Breast epithelium (tissue), 4 donors: Measurements from ENCODE around the gene FES. TPM values are rescaled to one million over a fixed set of nuclear protein-coding genes. Genes with fewer than 3 reads are reported as not detected.
A peak's percentile ranks its signal among the peaks of the same experiment; 100 is the strongest.
"Not testable (repeated sequence)": the region's sequence is repeated elsewhere in the genome, so short reads cannot be mapped to it uniquely, and the experiment has no call there.

Source experiments
- DNase-seq, 2 donors: peaks; one replicate each; pipeline ENCODE4 v3.0.0-alpha.2; 2019; ENCODE audit warnings: low spot score in 2 of 2
- H3K27ac ChIP-seq, 2 donors: fragments of 200-600 bp; sonication (generic) in 1 of 2; one replicate each; pipeline ENCODE4 v1.5.1; 2016 to 2019; ENCODE audit warnings: mild to moderate bottlenecking in 1 of 2
- H3K27me3 ChIP-seq, 2 donors: fragments of 200-600 bp; sonication (generic) in 1 of 2; one replicate each; pipeline versions ENCODE4 v1.5.1 to v1.6.0; 2017 to 2019; ENCODE audit warnings: control low read depth in 1 of 2, mild to moderate bottlenecking in 1 of 2
- H3K36me3 ChIP-seq: fragments of 200-600 bp; one replicate; pipeline ENCODE4 v1.5.1; 2019
- H3K4me1 ChIP-seq, 2 donors: fragments of 200-600 bp; sonication (generic); one replicate each; pipeline ENCODE4 v1.5.1; 2016 to 2019; ENCODE audit warnings: control low read depth in 1 of 2
- H3K4me3 ChIP-seq, 3 donors: fragments of 200-600 bp; sonication (generic); 1 replicate in 2 of 3; 2 replicates in 1 of 3; pipeline ENCODE4 v1.5.1; 2016 to 2019; ENCODE audit warnings: mild to moderate bottlenecking in 3 of 3, moderate library complexity in 2 of 3
- H3K9me3 ChIP-seq, 2 donors: fragments of 200-600 bp; sonication (generic) in 1 of 2; one replicate each; pipeline ENCODE4 v1.5.1; 2016 to 2019; ENCODE audit warnings: control low read depth in 1 of 2
- POLR2A ChIP-seq: fragments of 450-650 bp; IDR thresholded peaks from one replicate; pipeline ENCODE4 v1.6.1; 2016; ENCODE audit warnings: antibody characterized with exemption, mild to moderate bottlenecking, moderate library complexity
- POLR2AphosphoS5 ChIP-seq, 3 donors: sonication (generic); formaldehyde crosslinking; IDR thresholded peaks; one replicate each; pipeline ENCODE4 v1.6.1; 2017; ENCODE audit warnings: antibody characterized with exemption in 3 of 3
- intact Hi-C: fragments of 100-400 bp; cut with DNase I; formaldehyde crosslinking; loops from one replicate; pipeline ENCODE4 v1.15.1; 2023; ENCODE audit warnings: low total_unique reads
- total RNA-seq, 3 donors: library from RNA; depleted of rRNA; stranded (reverse); fragments of >200 nt; gene quantifications; one replicate each; pipeline ENCODE4 v1.1.0, GENCODE V29; 2016
- TF ChIP-seq, protein P1 (sequence below), 3 donors: fragments of 450-650 bp; IDR thresholded peaks; one replicate each; pipeline ENCODE4 v1.5.1; 2016 to 2017; ENCODE audit warnings: antibody characterized with exemption in 3 of 3, mild to moderate bottlenecking in 3 of 3, moderate library complexity in 3 of 3

Gene FES
- total RNA-seq, 3 donors from 2014 or later = 41.4 to 54.7 (median 42.3) TPM

DNA sequence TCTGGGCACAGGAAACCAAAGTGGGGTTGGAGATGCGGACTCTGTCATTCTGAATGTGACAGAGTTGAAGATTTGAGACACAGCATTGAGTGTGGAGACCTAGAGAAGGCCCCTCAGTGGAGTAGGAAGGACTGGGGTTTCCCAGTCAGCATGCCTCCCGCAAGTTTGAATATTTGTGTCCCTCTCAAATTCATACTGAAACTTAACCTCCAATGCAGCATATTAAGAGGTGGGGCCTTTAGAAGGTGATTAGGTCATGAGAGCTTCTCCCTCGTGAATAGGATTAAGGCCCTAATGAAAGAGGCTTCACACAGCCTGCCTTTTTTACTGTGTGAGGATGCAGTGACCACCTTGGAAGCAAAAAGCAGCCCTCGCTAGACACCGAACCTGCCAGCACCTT, 40.1 kb downstream of the FES start:
- Histone ChIP-seq H3K36me3 (no peaks in the 10 kb centered on the region), H3K27me3 (no peaks in the 10 kb centered on the region), H3K4me1 (no peaks in the 10 kb centered on the region), H3K27ac (no peak overlapping the region), H3K4me3 (no peak overlapping the region), H3K9me3 (no peaks in the 10 kb centered on the region)
- no peak for DNase-seq
- TF ChIP-seq POLR2A (no peak), POLR2AphosphoS5 (IDR thresholded peaks at IDR 0.05) (no peak)
- TF ChIP-seq, protein P1, sequence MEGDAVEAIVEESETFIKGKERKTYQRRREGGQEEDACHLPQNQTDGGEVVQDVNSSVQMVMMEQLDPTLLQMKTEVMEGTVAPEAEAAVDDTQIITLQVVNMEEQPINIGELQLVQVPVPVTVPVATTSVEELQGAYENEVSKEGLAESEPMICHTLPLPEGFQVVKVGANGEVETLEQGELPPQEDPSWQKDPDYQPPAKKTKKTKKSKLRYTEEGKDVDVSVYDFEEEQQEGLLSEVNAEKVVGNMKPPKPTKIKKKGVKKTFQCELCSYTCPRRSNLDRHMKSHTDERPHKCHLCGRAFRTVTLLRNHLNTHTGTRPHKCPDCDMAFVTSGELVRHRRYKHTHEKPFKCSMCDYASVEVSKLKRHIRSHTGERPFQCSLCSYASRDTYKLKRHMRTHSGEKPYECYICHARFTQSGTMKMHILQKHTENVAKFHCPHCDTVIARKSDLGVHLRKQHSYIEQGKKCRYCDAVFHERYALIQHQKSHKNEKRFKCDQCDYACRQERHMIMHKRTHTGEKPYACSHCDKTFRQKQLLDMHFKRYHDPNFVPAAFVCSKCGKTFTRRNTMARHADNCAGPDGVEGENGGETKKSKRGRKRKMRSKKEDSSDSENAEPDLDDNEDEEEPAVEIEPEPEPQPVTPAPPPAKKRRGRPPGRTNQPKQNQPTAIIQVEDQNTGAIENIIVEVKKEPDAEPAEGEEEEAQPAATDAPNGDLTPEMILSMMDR (IDR thresholded peaks at IDR 0.05) = no peak
- intact Hi-C loops = no loop called here

DNA sequence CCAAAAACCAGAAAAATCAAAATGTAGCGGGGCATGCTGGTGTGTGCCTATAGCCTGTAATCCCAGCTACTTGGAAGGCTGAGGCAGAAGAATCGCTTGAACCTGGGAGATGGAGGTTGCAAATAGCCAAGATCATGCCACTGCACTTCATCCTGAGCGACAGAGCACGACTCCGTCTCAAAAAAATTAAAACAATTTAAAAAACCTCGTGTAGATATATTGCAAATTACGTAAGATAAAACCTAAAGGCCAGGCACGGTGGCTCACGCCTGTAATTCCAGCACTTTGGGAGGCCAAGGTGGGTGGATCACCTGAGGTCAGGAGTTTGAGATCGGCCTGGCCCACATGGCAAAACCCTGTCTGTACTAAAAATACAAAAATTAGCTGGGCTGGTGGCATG, 42.5 kb downstream of the FES start:
- H3K27me3 ChIP-seq, H3K27ac ChIP-seq, H3K4me3 ChIP-seq, intact Hi-C loops, H3K9me3 ChIP-seq, H3K36me3 ChIP-seq, DNase-seq: not testable (repeated sequence)
- H3K4me1 ChIP-seq = peaks cover 0 to 13% of the 10 kb centered on the region in 2 donors

DNA sequence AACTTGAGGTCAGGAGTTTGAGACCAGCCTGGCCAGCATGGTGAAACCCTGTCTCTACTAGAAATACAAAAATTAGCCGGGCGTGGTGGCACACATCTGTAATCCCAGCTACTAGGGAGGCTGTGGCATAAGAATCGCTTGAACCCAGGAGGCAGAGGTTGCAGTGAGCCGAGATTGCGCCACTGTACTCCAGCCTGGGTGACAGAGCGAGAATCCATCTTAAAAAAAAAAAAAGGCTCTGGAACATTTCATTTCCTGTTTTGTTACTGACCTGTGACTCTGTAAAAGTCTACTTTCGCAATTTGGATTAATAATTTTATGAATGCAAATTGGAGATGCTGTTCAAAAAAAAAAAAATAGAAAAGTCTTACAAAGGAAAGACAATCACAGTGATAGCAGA, 43.8 kb downstream of the FES start:
- DNase-seq, H3K27ac ChIP-seq, H3K4me3 ChIP-seq, H3K27me3 ChIP-seq, H3K36me3 ChIP-seq, H3K9me3 ChIP-seq, intact Hi-C loops: not testable (repeated sequence)
- peaks cover 0 to 14% of the 10 kb centered on the region in 2 donors for H3K4me1 ChIP-seq

DNA sequence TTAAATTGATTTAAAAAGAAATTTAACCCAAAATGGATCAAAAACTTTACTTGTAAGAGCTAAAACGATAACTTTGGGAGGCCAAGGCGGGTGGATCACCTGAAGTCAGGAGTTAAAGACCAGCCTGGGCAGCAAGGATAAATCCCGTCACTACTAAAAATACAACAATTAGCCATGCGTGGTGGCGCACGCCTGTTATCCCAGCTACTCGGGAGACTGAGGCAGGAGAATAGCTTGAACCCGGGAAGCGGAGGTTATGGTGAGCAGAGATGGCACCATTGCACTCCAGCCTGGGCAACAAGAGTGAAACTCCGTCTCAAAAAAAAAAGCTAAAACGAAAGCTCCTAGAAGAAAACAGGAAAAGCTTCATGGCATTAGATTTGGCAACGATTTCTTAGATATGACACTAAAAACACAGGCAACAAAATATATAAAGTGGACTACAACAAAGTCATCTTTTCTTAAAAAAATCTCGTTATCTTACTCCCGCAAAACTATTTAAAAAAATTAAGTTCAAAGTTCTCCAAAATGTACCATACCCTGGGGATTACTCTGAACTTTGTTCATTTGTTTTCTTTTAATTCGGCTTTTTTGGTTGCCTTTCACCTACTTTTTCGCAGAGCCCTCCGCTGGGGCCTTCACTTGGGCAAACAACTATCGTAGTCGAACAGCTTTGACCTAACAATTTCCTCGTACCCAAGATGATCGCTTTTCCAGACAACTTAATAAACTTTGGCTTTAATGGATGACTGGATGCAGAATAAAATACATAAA, 45.1 kb downstream of the FES start:
- Histone ChIP-seq H3K27ac (peak overlapping the region; percentile 91 to 96), H3K36me3 (no peaks in the 10 kb centered on the region), H3K27me3 (no peaks in the 10 kb centered on the region), H3K4me3 (peak overlapping the region; percentile 62 to 88 (median 71)), H3K9me3 (no peaks in the 10 kb centered on the region), H3K4me1 (peaks cover 0 to 14% of the 10 kb centered on the region in 2 donors)
- DNase-seq = no peak
- TF ChIP-seq POLR2A = no peak
- TF ChIP-seq, protein P1 (IDR thresholded peaks at IDR 0.05) = no peak
- TF ChIP-seq POLR2AphosphoS5 (IDR thresholded peaks at IDR 0.05) = no peak
- intact Hi-C loops = no loop called here

DNA sequence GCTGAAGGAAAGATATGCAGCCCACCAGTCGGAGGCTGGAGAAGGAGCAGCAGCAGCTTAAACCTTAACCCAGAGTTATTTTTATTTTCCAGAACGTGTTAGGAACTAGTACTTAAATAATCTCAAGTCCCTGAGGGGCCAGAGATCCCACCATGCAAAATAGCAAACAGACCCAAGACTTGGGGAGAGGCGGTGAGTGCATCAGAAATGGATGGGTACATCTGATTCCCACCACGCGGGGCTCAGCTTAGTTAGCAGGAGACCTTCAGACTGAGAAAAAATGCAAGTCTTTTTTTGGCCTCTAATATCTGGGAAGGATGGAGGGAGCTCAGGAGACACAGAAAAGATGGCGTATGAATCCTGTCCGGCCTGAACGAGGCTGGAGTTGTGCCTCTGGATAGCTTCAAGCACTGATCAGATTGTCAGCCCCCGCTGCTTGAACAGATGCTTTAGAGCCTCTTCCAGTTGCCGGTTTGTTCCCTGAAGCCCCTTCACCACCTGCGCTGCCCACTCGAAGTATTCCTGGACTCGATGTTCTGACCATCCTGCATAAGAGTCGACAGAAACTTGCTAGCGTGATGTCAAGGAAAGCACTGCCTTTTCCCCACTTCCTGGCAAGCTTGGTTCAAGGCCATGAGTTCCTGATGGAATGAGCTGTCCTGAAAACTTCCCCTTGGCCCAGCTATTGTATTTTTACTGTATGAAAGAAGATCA, 46.7 kb downstream of the FES start:
- DNase-seq = no peak
- Histone ChIP-seq H3K36me3 (no peaks in the 10 kb centered on the region), H3K27me3 (no peaks in the 10 kb centered on the region), H3K4me1 (peaks cover 1 to 14% of the 10 kb centered on the region in 2 donors), H3K4me3 (peak overlapping the region; percentile 62 to 88 (median 81)), H3K27ac (peak overlapping the region; percentile 91 to 96), H3K9me3 (no peaks in the 10 kb centered on the region)
- intact Hi-C loops = no loop called here
- TF ChIP-seq, protein P1 (IDR thresholded peaks at IDR 0.05) = no peak
- TF ChIP-seq POLR2A (no peak), POLR2AphosphoS5 (IDR thresholded peaks at IDR 0.05) (no peak)

DNA sequence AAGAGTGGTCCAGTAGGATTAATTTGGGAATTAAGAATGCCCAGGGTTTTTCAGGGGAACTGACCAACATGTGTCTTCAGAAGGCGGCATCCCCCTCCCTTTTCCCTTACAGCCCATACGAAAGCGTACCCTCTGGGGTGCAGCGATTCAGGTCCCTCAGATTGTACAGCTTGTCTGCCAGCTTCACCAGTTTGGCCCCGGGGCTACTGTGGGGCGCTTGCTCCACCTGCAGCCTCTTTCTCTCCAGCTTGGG, 47.2 kb downstream of the FES start:
- intact Hi-C loops = no loop called here

More for the DNA sequence above, 47.2 kb downstream of the FES start:
- H3K36me3 ChIP-seq = no peaks in the 10 kb centered on the region
- TF ChIP-seq, protein P1 (IDR thresholded peaks at IDR 0.05) = no peak
- H3K27me3 ChIP-seq = no peaks in the 10 kb centered on the region
- peak overlapping the region; percentile 80 to 88 (median 81) for H3K4me3 ChIP-seq
- peaks cover 4 to 14% of the 10 kb centered on the region in 2 donors for H3K4me1 ChIP-seq
- no peak for DNase-seq
- no peaks in the 10 kb centered on the region for H3K9me3 ChIP-seq
- H3K27ac ChIP-seq = peak overlapping the region; percentile 91 to 96
